Activated T-helper 2 cell treated with anti-CD3 and anti-CD28 coated beads, Interferon-gamma antibody, Interleukin-2, Interleukin-4, amounts not matched to agents 10 μg/mL and 5 μg/mL and 100 μg/mL, durations not matched to agents 14 hours and 24 hours and 36 hours (primary cell): Measurements from ENCODE around the gene TRMT1L. TPM values are rescaled to one million over a fixed set of nuclear protein-coding genes. Genes with fewer than 3 reads are reported as not detected.
"Not testable (repeated sequence)": the region's sequence is repeated elsewhere in the genome, so short reads cannot be mapped to it uniquely, and the experiment has no call there.

ENCODE experiments used
- DNase-seq: peaks from one replicate; pipeline ENCODE4 v3.0.0; 2021; ENCODE audit warnings: low spot score
- H3K27ac Mint-ChIP-seq: one replicate; pipeline ENCODE4 v1.8.0; 2021; ENCODE audit warnings: mixed read lengths
- H3K27me3 Mint-ChIP-seq: one replicate; pipeline ENCODE4 v1.8.0; 2021; ENCODE audit warnings: low read depth, mixed read lengths
- H3K36me3 Mint-ChIP-seq: one replicate; pipeline ENCODE4 v1.8.0; 2021; ENCODE audit warnings: low read depth, mixed read lengths
- H3K4me1 Mint-ChIP-seq: one replicate; pipeline ENCODE4 v1.8.0; 2021; ENCODE audit warnings: low read depth, mixed read lengths
- H3K4me3 Mint-ChIP-seq: one replicate; pipeline ENCODE4 v1.8.0; 2021; ENCODE audit warnings: low read depth, mild to moderate bottlenecking, moderate library complexity, mixed read lengths
- H3K9me3 Mint-ChIP-seq: one replicate; pipeline ENCODE4 v1.8.0; 2021; ENCODE audit warnings: mixed read lengths
- intact Hi-C: fragments of 100-400 bp; cut with micrococcal nuclease; formaldehyde crosslinking; loops from one replicate; pipeline ENCODE4 v1.15.1; 2023
- total RNA-seq: library from RNA; stranded (reverse); gene quantifications from 2 replicates; pipeline ENCODE4 v1.2.3, GENCODE V29; 2022

TRMT1L gene, protein sequence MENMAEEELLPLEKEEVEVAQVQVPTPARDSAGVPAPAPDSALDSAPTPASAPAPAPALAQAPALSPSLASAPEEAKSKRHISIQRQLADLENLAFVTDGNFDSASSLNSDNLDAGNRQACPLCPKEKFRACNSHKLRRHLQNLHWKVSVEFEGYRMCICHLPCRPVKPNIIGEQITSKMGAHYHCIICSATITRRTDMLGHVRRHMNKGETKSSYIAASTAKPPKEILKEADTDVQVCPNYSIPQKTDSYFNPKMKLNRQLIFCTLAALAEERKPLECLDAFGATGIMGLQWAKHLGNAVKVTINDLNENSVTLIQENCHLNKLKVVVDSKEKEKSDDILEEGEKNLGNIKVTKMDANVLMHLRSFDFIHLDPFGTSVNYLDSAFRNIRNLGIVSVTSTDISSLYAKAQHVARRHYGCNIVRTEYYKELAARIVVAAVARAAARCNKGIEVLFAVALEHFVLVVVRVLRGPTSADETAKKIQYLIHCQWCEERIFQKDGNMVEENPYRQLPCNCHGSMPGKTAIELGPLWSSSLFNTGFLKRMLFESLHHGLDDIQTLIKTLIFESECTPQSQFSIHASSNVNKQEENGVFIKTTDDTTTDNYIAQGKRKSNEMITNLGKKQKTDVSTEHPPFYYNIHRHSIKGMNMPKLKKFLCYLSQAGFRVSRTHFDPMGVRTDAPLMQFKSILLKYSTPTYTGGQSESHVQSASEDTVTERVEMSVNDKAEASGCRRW
- 25.9 and 28.7 TPM in 2 replicates for total RNA-seq

DNA sequence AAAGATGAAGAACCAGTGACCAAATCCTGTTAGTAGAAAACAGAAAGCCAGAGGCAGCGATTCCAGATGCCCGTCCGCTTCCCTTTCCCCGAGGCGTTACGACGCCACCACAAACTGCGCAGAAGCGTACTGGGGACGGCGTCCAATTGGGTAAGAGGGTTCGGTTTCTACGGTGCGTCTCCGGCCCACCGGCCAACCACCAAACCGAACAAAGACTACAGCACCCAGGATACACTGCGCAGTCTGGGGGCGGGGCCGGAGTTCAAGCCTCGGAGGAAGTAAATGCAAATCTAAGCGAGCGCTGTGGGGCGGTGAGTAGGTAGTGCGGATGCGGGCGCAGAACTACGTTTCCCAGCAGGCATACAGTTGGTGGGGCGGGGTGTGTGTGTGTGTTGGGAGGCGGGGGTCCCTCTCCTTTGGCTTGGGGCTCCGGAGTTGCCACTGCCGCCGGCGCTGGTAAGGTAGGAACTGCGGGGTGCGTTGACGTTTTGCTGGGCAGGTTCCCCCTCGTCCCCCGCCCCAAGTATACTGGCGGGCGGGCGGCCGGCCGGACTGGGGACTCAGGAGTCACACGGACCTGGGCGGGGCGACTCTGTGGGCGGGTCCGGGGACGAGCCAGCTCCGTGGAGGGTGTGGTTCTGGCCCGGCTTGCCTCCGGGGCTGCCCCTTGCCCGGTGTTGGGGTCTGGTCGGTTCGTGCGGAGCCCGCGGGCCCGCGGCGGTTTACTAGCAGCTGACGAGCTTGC is at the start of gene TRMT1L, which contains the start of gene SWT1:
Gene TRMT1L, minus strand, starts transcription at position 100 of the 745 bp plus-strand sequence. CDS start 241 bp downstream, outside the sequence.
Gene SWT1, plus strand, starts transcription at position 314 of the 745 bp plus-strand sequence. CDS start 3,675 bp downstream, outside the sequence.
- H3K27ac Mint-ChIP-seq: peak within 1 kb of the TSS; percentile 95
- peaks cover 8% of the 10 kb centered on the region for H3K36me3 Mint-ChIP-seq
- peak; percentile 98 for DNase-seq
- H3K4me1 Mint-ChIP-seq: peaks cover 52% of the 10 kb centered on the region
- no peaks in the 10 kb centered on the region for H3K27me3 Mint-ChIP-seq
- no peaks in the 10 kb centered on the region for H3K9me3 Mint-ChIP-seq
- peak within 1 kb of the TSS; percentile 95 for H3K4me3 Mint-ChIP-seq
- intact Hi-C loops: loop anchor here (1.0 to 5.0 kb wide), 14 partner anchors 13 to 1686 kb away; partner anchors contain the start of genes EDEM3, IVNS1ABP, ODR4 and TPR

DNA sequence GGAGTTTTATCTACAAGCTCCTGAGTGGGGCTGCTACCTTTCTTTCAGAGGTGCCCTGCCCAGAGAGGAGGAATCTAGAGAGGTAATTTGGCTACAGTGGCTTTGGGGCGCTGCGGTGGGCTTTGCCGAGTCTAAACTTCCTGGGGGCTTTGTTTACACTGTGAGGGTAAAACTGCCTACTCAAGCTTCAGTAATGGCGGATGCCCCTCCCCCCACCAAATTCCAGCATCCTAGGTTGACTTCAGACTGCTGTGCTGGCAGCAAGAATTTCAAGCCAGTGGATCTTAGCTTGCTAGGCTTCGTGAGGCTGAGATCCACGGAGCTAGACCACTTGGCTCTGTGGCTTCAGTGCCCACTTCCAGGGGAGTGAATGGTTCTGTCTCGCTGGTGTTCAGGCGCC is 44.1 kb upstream of the TRMT1L start:
- intact Hi-C loops: no loop called here
- DNase-seq: no peak
- peaks cover 25% of the 10 kb centered on the region for H3K9me3 Mint-ChIP-seq
- H3K36me3 Mint-ChIP-seq: peaks cover 20% of the 10 kb centered on the region
- no peak overlapping the region for H3K27ac Mint-ChIP-seq
- H3K4me1 Mint-ChIP-seq: no peaks in the 10 kb centered on the region
- no peak overlapping the region for H3K4me3 Mint-ChIP-seq
- no peaks in the 10 kb centered on the region for H3K27me3 Mint-ChIP-seq

DNA sequence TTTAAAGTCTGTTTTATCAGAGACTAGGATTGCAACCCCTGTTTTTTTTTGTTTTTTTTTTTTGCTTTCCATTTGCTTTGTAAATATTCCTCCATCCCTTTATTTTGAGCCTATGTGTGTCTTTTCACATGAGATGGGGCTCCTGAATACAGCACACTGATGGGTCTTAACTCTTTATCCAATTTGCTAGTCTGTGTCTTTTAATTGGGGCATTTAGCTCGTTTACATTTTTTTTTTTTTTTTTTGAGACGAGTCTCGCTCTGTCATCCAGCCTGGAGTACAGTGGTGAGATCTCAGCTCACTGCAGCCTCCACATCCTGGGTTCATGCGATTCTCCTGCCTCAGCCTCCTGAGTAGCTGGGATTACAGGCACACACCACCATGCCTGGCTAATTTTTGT is 42.0 kb upstream of the TRMT1L start:
- DNase-seq, H3K4me1 Mint-ChIP-seq, intact Hi-C loops, H3K4me3 Mint-ChIP-seq, H3K27me3 Mint-ChIP-seq, H3K27ac Mint-ChIP-seq: not testable (repeated sequence)
- peaks cover 25% of the 10 kb centered on the region for H3K9me3 Mint-ChIP-seq
- H3K36me3 Mint-ChIP-seq: peaks cover 20% of the 10 kb centered on the region

DNA sequence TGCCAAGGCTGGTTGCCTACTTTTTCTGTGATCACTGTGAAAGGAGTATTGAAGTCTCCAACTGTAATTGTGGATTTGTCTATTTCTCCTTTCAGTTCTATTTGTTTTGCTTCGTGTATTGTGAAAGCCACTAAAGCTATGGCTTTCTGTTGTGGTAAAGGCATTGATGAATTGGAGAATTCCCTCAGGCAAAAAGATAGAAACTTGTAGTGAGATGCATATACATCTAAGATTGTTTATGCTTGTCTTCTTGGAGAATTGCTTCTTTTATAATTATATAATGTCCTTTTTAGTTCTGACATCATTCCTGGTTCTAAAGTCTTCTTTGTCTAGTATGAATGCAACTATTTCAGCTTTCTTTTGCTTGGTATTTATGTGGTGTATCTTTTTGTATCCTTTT is 37.0 kb upstream of the TRMT1L start:
- no peak overlapping the region for H3K4me3 Mint-ChIP-seq
- intact Hi-C loops: no loop called here
- H3K27me3 Mint-ChIP-seq: no peaks in the 10 kb centered on the region

DNA sequence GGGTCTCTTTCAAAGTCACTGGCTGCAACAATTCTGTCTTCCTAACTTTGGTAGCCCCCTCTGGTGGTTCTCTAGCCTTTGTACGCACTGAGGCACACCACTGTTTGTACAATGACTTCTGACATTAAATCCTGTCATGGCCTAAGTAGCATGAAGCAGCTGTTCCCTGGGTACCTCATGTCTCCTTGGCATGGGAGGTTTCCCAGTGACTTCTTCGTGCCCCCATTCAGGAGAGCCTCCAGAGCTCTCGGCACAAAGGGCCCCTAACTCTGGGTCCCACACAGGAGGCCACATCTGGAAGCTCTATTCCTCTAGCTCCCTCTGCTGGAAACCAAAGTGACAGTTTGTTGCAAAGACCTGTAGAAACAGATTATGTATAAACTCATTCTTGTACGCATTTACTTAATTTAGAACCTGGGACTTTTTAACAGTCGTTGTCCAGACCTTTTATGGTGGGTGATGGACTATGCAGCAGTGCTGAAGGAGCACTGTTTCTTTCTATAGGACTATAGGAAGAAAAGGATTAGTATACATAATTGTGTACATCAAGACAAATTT is 13.6 kb upstream of the TRMT1L start:
- Mint-ChIP-seq H3K9me3 (no peaks in the 10 kb centered on the region), H3K4me3 (no peak overlapping the region), H3K27me3 (no peaks in the 10 kb centered on the region), H3K27ac (no peak overlapping the region), H3K36me3 (no peaks in the 10 kb centered on the region), H3K4me1 (peaks cover 10% of the 10 kb centered on the region)
- intact Hi-C loops: loop anchor here (1.0 to 5.0 kb wide), 2 partner anchors 13 to 183 kb away; partner anchors contain the start of gene SWT1
- DNase-seq: peak; percentile 32

More for the DNA sequence above, 37.0 kb upstream of the TRMT1L start:
- DNase-seq: no peak
- H3K4me1 Mint-ChIP-seq: no peaks in the 10 kb centered on the region
- H3K27ac Mint-ChIP-seq: no peak overlapping the region
- peaks cover 11% of the 10 kb centered on the region for H3K36me3 Mint-ChIP-seq
- peaks cover 13% of the 10 kb centered on the region for H3K9me3 Mint-ChIP-seq

DNA sequence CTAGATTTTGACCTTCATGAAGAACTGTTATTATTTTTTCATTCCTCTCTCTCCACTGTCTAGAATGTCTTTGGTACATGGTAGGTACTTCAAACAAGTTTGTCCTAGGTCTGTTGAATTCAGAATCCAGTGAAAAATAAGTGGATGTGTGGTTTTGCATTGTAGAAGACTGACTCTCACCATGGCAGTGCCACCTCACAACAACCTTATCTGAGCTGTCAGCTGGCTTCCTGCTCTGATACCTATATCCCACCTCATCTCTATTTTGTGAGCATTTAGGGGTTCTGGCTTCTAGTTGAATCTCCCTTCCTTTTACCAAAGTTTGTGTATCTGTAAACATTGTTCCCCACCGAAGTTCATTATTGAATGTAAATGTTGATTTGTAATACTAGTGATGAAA is 9.4 kb upstream of the TRMT1L start:
- Mint-ChIP-seq H3K9me3 (no peaks in the 10 kb centered on the region), H3K27me3 (no peaks in the 10 kb centered on the region), H3K27ac (no peak overlapping the region), H3K36me3 (no peaks in the 10 kb centered on the region), H3K4me3 (no peak overlapping the region), H3K4me1 (peaks cover 14% of the 10 kb centered on the region)
- intact Hi-C loops: no loop called here
- DNase-seq: no peak

DNA sequence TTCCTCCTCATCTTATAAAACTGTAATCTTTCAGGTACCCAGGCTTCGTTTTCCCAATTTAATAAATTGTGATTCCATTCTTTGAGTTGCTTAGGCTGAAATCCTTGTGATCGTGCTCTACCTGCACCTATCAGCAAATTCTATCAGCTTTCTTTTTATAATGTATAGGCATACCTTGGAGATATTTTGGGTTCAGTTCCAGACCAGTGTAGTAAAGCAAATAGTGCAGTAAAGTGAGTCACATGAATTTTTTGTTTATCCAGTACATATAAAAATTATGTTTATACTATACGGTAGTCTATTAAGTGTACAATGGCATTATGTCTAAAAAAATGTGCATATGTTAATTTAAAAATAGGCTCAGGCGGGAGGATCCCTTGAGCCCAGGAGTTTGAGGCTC is 5.7 kb upstream of the TRMT1L start:
- H3K36me3 Mint-ChIP-seq: no peaks in the 10 kb centered on the region
- intact Hi-C loops: no loop called here
- H3K9me3 Mint-ChIP-seq: no peaks in the 10 kb centered on the region
- H3K27me3 Mint-ChIP-seq: no peaks in the 10 kb centered on the region
- no peak overlapping the region for H3K4me3 Mint-ChIP-seq
- peaks cover 31% of the 10 kb centered on the region for H3K4me1 Mint-ChIP-seq
- H3K27ac Mint-ChIP-seq: no peak overlapping the region
- DNase-seq: no peak

DNA sequence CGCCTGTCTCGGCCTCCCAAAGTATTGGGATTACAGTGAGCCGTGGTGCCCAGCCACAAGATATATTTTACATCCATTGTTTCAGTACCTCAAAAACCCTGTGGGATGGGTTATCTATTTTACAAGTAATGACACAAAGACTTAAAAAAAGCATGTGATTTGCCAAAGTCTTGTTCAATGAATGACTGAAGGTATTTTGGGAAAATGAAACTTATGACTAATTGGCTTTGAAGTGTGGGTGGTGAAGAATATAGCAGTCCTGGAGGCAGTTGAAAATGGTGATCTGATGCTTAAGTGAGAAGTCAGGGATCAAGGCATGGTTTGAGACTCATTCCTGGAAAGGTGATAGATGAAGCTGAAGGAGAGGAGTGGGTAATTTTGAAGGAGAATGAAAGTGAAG is 3.2 kb upstream of the TRMT1L start:
- H3K4me1 Mint-ChIP-seq: peaks cover 33% of the 10 kb centered on the region
- no peaks in the 10 kb centered on the region for H3K9me3 Mint-ChIP-seq
- DNase-seq: no peak
- no peaks in the 10 kb centered on the region for H3K27me3 Mint-ChIP-seq
- no peak overlapping the region for H3K4me3 Mint-ChIP-seq
- no peak overlapping the region for H3K27ac Mint-ChIP-seq
- H3K36me3 Mint-ChIP-seq: no peaks in the 10 kb centered on the region
- intact Hi-C loops: loop anchor here (5.0 kb wide), 5 partner anchors 268 to 1108 kb away; partner anchors contain the start of gene TSEN15

DNA sequence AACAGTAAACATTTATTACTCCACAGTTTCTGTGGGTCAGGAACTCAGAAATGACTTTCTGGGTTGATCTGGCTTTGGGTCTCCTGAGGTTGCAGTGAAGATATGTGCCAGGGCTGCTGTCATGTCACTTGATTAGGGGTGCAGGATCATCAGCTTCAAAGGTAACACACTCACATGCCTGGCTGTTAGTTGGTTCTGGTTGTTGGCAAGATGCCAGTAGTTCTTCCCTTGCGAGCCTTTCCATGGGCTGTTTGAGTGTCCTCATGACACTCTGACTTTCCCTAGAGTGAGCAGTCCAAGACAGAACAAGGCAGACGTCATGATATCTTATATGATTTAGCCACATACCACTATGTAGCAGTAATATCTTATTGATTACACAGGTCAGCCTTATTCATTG is 2.0 kb upstream of the TRMT1L start:
- H3K27ac Mint-ChIP-seq: no peak overlapping the region
- DNase-seq: no peak
- H3K4me3 Mint-ChIP-seq: peak overlapping the region; percentile 55
- peaks cover 39% of the 10 kb centered on the region for H3K4me1 Mint-ChIP-seq
- intact Hi-C loops: loop anchor here (5.0 kb wide), 5 partner anchors 266 to 1106 kb away; partner anchors contain the start of gene TSEN15
- H3K9me3 Mint-ChIP-seq: no peaks in the 10 kb centered on the region
- H3K27me3 Mint-ChIP-seq: no peaks in the 10 kb centered on the region
- no peaks in the 10 kb centered on the region for H3K36me3 Mint-ChIP-seq

DNA sequence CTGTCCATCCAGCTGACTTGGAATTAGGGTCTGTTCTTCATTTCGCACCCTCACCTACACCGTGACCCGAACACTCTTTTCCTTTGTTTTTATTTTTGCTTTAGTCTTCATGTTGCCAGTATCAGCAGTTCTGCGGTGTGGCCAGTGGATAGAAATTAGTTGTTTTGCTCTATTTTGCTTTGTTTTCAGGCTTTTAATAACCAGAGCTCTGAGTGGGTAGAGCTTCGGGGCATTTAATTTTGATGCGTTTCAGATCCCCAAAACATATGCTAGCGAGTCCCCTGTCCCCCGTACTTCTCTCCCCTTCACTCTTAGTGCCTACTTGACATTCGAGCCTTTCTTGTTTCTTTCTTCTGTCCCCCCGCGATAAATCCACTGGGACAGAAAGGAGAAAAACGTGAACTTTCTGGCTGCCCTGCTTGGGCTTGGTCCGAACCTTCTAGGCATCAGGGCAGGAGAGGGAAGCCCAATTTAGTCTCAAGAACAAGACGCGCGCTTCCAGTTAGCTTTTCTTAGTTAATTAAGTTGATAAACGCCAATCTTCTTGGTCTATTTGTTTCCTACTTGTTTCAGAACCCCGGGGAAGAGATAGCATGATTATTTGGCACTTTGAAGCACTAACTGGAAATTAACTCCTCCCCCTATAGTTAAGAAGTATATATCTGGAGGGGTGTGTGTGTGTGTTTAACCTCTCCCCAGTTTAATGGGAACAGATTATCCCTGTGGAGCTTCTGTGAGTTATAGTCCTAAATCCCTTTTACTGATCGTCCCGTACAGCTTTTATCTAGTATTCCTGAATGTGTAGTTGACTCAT is 1.1 kb upstream of the TRMT1L start:
- peaks cover 45% of the 10 kb centered on the region for H3K4me1 Mint-ChIP-seq
- peaks cover 4% of the 10 kb centered on the region for H3K36me3 Mint-ChIP-seq
- H3K27me3 Mint-ChIP-seq: no peaks in the 10 kb centered on the region
- peak overlapping the region; percentile 87 for H3K27ac Mint-ChIP-seq
- DNase-seq: no peak
- H3K9me3 Mint-ChIP-seq: no peaks in the 10 kb centered on the region
- peak overlapping the region; percentile 95 for H3K4me3 Mint-ChIP-seq
- intact Hi-C loops: loop anchor here (1.0 to 5.0 kb wide), 13 partner anchors 12 to 1687 kb away; partner anchors contain the start of genes EDEM3, IVNS1ABP, ODR4 and TPR

DNA sequence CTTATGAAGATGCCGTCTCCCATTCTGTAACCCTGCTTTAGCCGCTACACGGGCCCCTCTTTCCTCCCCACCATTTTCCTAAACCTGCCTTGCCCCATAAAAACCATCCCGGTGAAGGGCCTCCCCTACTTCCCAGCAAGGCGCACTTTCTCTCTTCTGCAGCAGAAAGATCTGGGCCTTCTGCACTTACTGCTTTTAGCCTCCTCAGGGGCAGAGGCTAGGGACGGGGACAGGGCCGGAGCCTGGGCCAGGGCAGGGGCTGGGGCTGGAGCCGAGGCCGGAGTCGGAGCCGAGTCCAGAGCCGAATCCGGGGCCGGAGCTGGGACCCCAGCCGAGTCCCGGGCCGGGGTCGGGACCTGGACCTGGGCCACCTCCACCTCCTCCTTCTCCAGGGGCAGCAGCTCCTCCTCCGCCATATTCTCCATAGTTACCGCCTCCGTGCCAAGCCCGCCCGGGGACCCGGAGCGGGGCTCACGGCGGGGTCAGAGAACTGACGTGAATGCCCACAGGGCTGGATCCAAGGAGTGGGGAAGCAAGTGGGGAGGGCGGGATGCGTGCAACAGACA is 382 bp downstream of the TRMT1L start:
- Mint-ChIP-seq H3K27ac (peak overlapping the region; percentile 95), H3K36me3 (peaks cover 9% of the 10 kb centered on the region), H3K27me3 (no peaks in the 10 kb centered on the region), H3K4me1 (peaks cover 52% of the 10 kb centered on the region), H3K9me3 (no peaks in the 10 kb centered on the region), H3K4me3 (peak overlapping the region; percentile 95)
- no peak for DNase-seq
- intact Hi-C loops: loop anchor here (1.0 to 5.0 kb wide), 9 partner anchors 174 to 1686 kb away; partner anchors contain the start of gene TSEN15
